ENCODE results near the gene ORMDL1. TPM values are rescaled to one million over a fixed set of nuclear protein-coding genes. Genes with fewer than 3 reads are reported as not detected.

ORMDL1 gene
- total RNA-seq, 2 experiments from 2014 or later, result 104 to 106 TPM

GRCh38 chr2:189802396-189802912 is 18.3 kb upstream of the ORMDL1 start:
- ATAC-seq (ENCODE audit: poor library complexity) (no peak), DNase-seq (no peak)
- H3K27me3 ChIP-seq (ENCODE audit: control insufficient read depth in 1 of 2, insufficient read depth in 2 of 2, low read length in 2 of 2), result no peaks in the 10 kb centered on the region
- no peaks in the 10 kb centered on the region for H3K9me3 Mint-ChIP-seq
- no peak for TF ChIP-seq CTCF (IDR thresholded peaks at IDR 0.05)
- peaks cover 18% of the 10 kb centered on the region for H3K36me3 ChIP-seq (ENCODE audit: insufficient read depth, low read length)
- no peak overlapping the region for H3K4me3 ChIP-seq (ENCODE audit: low read length)
- intact Hi-C loops (cut with DNase I, micrococcal nuclease), result no loop called here
- no peaks in the 10 kb centered on the region for H3K4me1 Mint-ChIP-seq (ENCODE audit: low read depth)
- no peaks in the 10 kb centered on the region for H3K27me3 Mint-ChIP-seq
- POLR2A ChIA-PET, result no interaction called here
- CTCF ChIA-PET, result no interaction called here
- no peak overlapping the region for H3K4me3 Mint-ChIP-seq
- H3K27ac ChIP-seq (ENCODE audit: low read depth in 1 of 2, low read length in 2 of 2), result no peak overlapping the region
- H3K9me3 ChIP-seq (ENCODE audit: control insufficient read depth in 1 of 2, insufficient read depth in 1 of 2, low read length in 2 of 2), result no peaks in the 10 kb centered on the region
- H3K4me1 ChIP-seq (ENCODE audit: insufficient read depth, low read length), result no peaks in the 10 kb centered on the region
- no peak overlapping the region for H3K27ac Mint-ChIP-seq
- H3K36me3 Mint-ChIP-seq (ENCODE audit: low read depth), result peaks cover 66% of the 10 kb centered on the region

GRCh38 chr2:189799531-189799930 is 15.4 kb upstream of the ORMDL1 start:
- Mint-ChIP-seq H3K27ac (no peak overlapping the region), H3K4me1 (ENCODE audit: low read depth) (no peaks in the 10 kb centered on the region), H3K9me3 (no peaks in the 10 kb centered on the region), H3K36me3 (ENCODE audit: low read depth) (peaks cover 70% of the 10 kb centered on the region), H3K4me3 (no peak overlapping the region), H3K27me3 (no peaks in the 10 kb centered on the region)
- intact Hi-C loops (cut with DNase I, micrococcal nuclease), result no loop called here
- no peak overlapping the region for H3K4me3 ChIP-seq (ENCODE audit: low read length)
- ChIA-PET CTCF (no interaction called here), POLR2A (no interaction called here)
- H3K36me3 ChIP-seq (ENCODE audit: insufficient read depth, low read length), result peaks cover 40% of the 10 kb centered on the region
- no peaks in the 10 kb centered on the region for H3K4me1 ChIP-seq (ENCODE audit: insufficient read depth, low read length)
- ATAC-seq (ENCODE audit: poor library complexity) (no peak), DNase-seq (no peak)
- no peak overlapping the region for H3K27ac ChIP-seq (ENCODE audit: low read depth in 1 of 2, low read length in 2 of 2)
- TF ChIP-seq CTCF (IDR thresholded peaks at IDR 0.05), result no peak
- H3K27me3 ChIP-seq (ENCODE audit: control insufficient read depth in 1 of 2, insufficient read depth in 2 of 2, low read length in 2 of 2), result no peaks in the 10 kb centered on the region
- H3K9me3 ChIP-seq (ENCODE audit: control insufficient read depth in 1 of 2, insufficient read depth in 1 of 2, low read length in 2 of 2), result no peaks in the 10 kb centered on the region

- Mint-ChIP-seq H3K4me3 (no peak overlapping the region), H3K9me3 (no peaks in the 10 kb centered on the region), H3K36me3 (ENCODE audit: low read depth) (peaks cover 70% of the 10 kb centered on the region), H3K27ac (no peak overlapping the region), H3K27me3 (no peaks in the 10 kb centered on the region), H3K4me1 (ENCODE audit: low read depth) (no peaks in the 10 kb centered on the region)
- intact Hi-C loops (cut with DNase I, micrococcal nuclease), result no loop called here
- no peaks in the 10 kb centered on the region for H3K4me1 ChIP-seq (ENCODE audit: insufficient read depth, low read length)
- no peaks in the 10 kb centered on the region for H3K27me3 ChIP-seq (ENCODE audit: control insufficient read depth in 1 of 2, insufficient read depth in 2 of 2, low read length in 2 of 2)
- POLR2A ChIA-PET, result no interaction called here
- peaks cover 40% of the 10 kb centered on the region for H3K36me3 ChIP-seq (ENCODE audit: insufficient read depth, low read length)
- ATAC-seq (ENCODE audit: poor library complexity), result no peak
- no peak overlapping the region for H3K27ac ChIP-seq (ENCODE audit: low read depth in 1 of 2, low read length in 2 of 2)
- CTCF ChIA-PET, result interaction anchor here (0.6 to 1.6 kb wide), 6 partner anchors 12 to 1805 kb away, joined by 3 to 10 read pairs (median 4); partner anchors contain the start of genes ORMDL1, OSGEPL1 and PMS1
- TF ChIP-seq CTCF (IDR thresholded peaks at IDR 0.05), result no peak
- H3K4me3 ChIP-seq (ENCODE audit: low read length), result no peak overlapping the region
- DNase-seq, result no peak
- H3K9me3 ChIP-seq (ENCODE audit: control insufficient read depth in 1 of 2, insufficient read depth in 1 of 2, low read length in 2 of 2), result no peaks in the 10 kb centered on the region
Observed at GRCh38 chr2:189799030-189799331, 14.8 kb upstream of the ORMDL1 start.

All from CD4-positive, alpha-beta T cell (primary cell).